ENCODE data around the gene PPFIA3.

PPFIA3 gene

GRCh38 chr19:49182848-49183375 lies 63.6 kb downstream of the PPFIA3 start:
- no peak for DNase-seq (ENCODE audit: low read depth)

- no peak for DNase-seq (ENCODE audit: low read depth)
These were observed 66.8 kb downstream of the PPFIA3 start for GRCh38 chr19:49186108-49186507.

GRCh38 chr19:49188626-49189200 lies 69.4 kb downstream of the PPFIA3 start:
- DNase-seq (ENCODE audit: low read depth) = no peak

GRCh38 chr19:49189259-49189658 lies 69.9 kb downstream of the PPFIA3 start:
- DNase-seq (ENCODE audit: low read depth) = no peak

GRCh38 chr19:49190781-49191180 lies 71.4 kb downstream of the PPFIA3 start:
- no peak for DNase-seq (ENCODE audit: low read depth)

- no peak for DNase-seq (ENCODE audit: low read depth)
These were observed 74.6 kb downstream of the PPFIA3 start for GRCh38 chr19:49193822-49194394.

GRCh38 chr19:49194408-49194807 lies 75.1 kb downstream of the PPFIA3 start:
- no peak for DNase-seq (ENCODE audit: low read depth)

- DNase-seq (ENCODE audit: low read depth) = no peak
These were observed 77.3 kb downstream of the PPFIA3 start for GRCh38 chr19:49196527-49197240.

- DNase-seq (ENCODE audit: low read depth) = no peak
These were observed 81.0 kb downstream of the PPFIA3 start for GRCh38 chr19:49200238-49200862.

Data from stimulated activated CD8-positive, alpha-beta memory T cell treated with anti-CD3 and anti-CD28 coated beads, Interleukin-4, amount 100 ng/mL, for 24 hours (primary cell).